Measurements from ENCODE around the gene MASP1.

Gene MASP1

DNA sequence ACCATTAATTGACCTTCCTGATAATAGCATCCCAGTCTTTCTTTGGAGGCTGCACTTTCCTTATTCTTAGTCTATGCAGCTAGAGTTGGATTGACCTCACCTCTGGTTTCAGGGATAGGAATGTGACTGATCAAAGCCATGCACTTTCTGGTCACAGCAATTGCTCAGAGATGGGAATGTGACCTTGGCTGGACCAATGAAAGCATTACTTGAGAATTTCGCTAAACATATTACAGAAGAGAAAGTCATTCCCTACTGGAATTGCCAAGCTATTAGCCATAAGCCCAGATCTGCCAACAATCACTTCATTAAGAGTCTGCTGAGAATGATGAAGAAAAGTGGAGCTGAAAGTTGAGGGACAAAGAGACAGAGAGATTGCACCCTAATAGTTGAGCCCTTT lies 61.5 kb downstream of the MASP1 start:
- TF ChIP-seq, protein P1, sequence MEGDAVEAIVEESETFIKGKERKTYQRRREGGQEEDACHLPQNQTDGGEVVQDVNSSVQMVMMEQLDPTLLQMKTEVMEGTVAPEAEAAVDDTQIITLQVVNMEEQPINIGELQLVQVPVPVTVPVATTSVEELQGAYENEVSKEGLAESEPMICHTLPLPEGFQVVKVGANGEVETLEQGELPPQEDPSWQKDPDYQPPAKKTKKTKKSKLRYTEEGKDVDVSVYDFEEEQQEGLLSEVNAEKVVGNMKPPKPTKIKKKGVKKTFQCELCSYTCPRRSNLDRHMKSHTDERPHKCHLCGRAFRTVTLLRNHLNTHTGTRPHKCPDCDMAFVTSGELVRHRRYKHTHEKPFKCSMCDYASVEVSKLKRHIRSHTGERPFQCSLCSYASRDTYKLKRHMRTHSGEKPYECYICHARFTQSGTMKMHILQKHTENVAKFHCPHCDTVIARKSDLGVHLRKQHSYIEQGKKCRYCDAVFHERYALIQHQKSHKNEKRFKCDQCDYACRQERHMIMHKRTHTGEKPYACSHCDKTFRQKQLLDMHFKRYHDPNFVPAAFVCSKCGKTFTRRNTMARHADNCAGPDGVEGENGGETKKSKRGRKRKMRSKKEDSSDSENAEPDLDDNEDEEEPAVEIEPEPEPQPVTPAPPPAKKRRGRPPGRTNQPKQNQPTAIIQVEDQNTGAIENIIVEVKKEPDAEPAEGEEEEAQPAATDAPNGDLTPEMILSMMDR (IDR thresholded peaks at IDR 0.05; ENCODE audit: low read depth, low read length): no peak
- no peak overlapping the region for H3K4me3 ChIP-seq (ENCODE audit: low read depth, low read length)

DNA sequence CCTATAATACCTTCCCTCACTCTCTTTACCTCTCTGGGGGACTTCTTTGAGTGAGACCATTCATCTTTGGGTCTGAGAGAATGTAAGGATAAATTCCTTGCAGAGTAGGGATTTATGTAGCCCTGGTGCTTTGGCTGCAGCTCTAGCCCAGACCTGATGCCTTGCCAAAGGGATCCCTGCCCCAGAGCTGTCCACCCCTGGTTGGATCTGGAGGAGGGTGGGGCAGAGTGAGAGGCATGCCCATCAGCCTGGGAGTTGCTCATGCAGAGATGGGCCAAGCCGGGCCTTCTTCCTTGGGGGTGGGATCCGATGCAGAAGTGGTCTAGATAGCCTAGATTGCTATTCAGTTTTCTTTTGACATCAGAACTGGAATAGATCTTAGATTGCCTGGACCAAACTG lies 62.8 kb downstream of the MASP1 start:
- TF ChIP-seq, protein P1 (IDR thresholded peaks at IDR 0.05; ENCODE audit: low read depth, low read length): no peak

DNA sequence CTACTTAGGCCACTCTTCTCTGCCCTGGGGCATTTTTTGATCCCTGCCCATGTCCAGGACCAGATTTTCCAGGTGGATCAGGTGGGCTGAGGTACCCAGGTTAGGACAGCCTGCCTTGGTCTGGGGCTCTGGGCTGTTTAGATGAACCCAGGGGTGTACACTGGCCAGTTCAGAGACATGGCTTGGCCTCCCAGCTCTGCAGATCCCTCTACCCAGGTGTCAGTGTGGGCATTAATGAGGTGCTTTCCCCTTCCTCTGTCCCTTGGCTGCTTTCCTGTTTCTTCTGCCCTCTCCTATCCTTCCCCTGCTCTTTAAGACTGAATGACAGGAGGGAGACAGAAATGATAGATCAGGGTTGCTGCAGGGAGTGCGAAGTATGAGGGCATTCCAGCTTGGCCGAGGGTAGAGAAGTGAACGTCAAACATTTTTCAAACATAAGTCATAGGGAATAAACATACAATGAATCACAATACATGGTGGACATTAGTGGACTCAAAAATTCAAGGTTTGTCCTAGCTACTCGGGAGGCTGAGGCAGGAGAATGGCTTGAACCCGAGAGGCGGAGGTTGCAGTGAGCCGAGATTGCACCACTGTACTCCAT lies 63.8 kb downstream of the MASP1 start:
- TF ChIP-seq, protein P1 (IDR thresholded peaks at IDR 0.05; ENCODE audit: low read depth, low read length): no peak
- no peak overlapping the region for H3K4me3 ChIP-seq (ENCODE audit: low read depth, low read length)

More for the DNA sequence above, 62.8 kb downstream of the MASP1 start:
- H3K4me3 ChIP-seq (ENCODE audit: low read depth, low read length): no peak overlapping the region

DNA sequence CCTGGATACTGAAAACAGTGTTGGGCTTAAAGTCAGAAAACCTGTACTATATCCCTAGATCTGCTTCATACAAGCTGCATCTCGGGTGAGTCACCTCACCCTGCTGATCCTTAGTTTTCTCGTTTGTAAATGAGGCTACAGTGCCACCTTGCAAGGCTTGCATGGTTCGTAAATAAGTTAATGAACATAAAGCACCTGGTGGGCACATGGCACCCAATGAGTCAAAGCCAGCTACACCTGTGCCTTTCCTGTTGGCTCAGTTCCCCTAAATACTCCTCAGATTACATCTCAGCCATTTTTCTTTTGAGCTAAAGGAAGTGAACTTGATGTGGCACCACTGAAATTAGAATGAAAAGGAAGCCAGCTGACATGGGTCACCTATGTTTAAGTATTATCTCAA lies 67.7 kb downstream of the MASP1 start:
- no peak overlapping the region for H3K4me3 ChIP-seq (ENCODE audit: low read depth, low read length)
- TF ChIP-seq, protein P1 (IDR thresholded peaks at IDR 0.05; ENCODE audit: low read depth, low read length): no peak

DNA sequence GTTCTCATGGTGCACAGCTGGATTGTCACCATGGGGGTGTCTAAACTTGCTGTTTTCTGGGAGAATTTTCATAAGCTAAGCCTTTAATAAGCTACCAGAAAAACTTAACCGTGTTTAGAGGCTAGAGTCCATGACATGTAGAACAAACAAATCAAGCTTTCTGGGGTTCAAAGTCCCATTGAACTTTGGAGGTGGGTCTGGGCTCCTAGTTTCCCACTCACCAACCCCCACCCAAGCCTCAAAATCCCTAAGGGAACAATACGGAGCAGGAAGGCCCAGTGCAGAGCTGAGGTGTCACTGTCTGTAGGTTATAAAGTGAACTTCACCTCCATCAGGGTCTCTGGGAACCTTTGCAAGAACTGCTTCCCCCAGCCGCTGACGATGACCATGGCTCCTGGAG lies 68.7 kb downstream of the MASP1 start:
- H3K4me3 ChIP-seq (ENCODE audit: low read depth, low read length): no peak overlapping the region
- TF ChIP-seq, protein P1 (IDR thresholded peaks at IDR 0.05; ENCODE audit: low read depth, low read length): no peak

DNA sequence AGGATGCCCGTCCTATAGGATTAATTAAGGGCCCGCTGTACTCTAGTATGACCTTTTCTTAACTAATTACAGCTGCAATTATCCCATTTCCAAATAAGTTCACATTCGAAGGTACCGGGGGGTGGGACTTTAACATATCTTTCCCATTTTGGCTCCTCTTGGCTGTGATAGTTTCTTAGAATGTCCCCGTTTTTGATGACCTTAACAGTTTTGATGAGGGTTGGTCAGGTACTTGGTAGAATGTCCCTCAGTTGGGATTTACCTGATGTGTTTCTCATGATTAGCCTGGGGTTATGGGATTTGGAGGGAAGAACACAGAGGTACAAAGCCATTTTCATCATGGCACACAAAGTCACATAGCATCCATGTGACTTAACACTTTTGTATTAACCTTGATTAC lies 76.1 kb downstream of the MASP1 start:
- TF ChIP-seq, protein P1 (IDR thresholded peaks at IDR 0.05; ENCODE audit: low read depth, low read length): no peak
- H3K4me3 ChIP-seq (ENCODE audit: low read depth, low read length): no peak overlapping the region

DNA sequence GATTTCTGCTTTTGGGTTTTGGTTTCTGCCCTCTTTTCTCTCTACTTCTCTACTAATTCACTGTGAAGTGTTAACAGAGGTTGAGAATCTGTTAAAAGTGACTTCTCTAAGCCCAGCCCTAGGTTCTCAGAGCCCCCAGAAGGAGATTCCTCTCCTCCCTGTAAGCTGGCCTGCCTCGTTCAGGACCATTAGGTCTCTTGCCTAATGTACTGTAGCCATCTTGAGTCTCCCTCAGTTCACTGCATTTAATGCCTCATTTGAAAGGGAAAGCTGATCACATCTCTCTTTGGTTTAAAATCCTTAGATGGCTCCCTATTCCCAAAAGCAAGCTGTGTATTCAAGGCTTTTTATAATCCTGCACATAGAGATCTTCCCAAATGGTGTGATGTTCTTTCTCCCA lies 77.9 kb downstream of the MASP1 start:
- TF ChIP-seq, protein P1 (IDR thresholded peaks at IDR 0.05; ENCODE audit: low read depth, low read length): no peak
- no peak overlapping the region for H3K4me3 ChIP-seq (ENCODE audit: low read depth, low read length)
